Tibial nerve (tissue), 4 donors: Measurements from ENCODE around the gene SLC6A16. TPM values are rescaled to one million over a fixed set of nuclear protein-coding genes. Genes with fewer than 3 reads are reported as not detected.

ENCODE experiments used
- DNase-seq, 2 donors: peaks; one replicate each; pipeline ENCODE4 v3.0.0-alpha.2; 2019; ENCODE audit warnings: low spot score in 2 of 2
- H3K27ac ChIP-seq, 4 donors: fragments of 200-600 bp; sonication (generic) in 3 of 4; one replicate each; pipeline ENCODE4 v1.5.1; 2017 to 2019; ENCODE audit warnings: mild to moderate bottlenecking in 1 of 4
- H3K27me3 ChIP-seq, 2 donors: fragments of 200-600 bp; sonication (generic) in 1 of 2; one replicate each; pipeline versions ENCODE4 v1.5.1 to v1.6.0; 2017 to 2019
- H3K36me3 ChIP-seq, 3 donors: fragments of 200-600 bp; sonication (generic); one replicate each; pipeline ENCODE4 v1.5.1; 2018 to 2019
- H3K4me1 ChIP-seq, 4 donors: fragments of 200-600 bp; sonication (generic) in 3 of 4; one replicate each; pipeline ENCODE4 v1.5.1; 2017 to 2019
- H3K4me3 ChIP-seq, 4 donors: fragments of 200-600 bp; sonication (generic) in 3 of 4; one replicate each; pipeline ENCODE4 v1.5.1; 2017 to 2019; ENCODE audit warnings: mild to moderate bottlenecking in 1 of 4, moderate library complexity in 1 of 4
- H3K9me3 ChIP-seq, 4 donors: fragments of 200-600 bp; sonication (generic) in 3 of 4; one replicate each; pipeline ENCODE4 v1.5.1; 2017 to 2019
- EP300 ChIP-seq, 2 donors: sonication (generic); formaldehyde crosslinking; IDR thresholded peaks; one replicate each; pipeline ENCODE4 v1.6.1; 2017; ENCODE audit warnings: antibody characterized with exemption in 2 of 2, mild to moderate bottlenecking in 1 of 2
- POLR2A ChIP-seq, 2 donors: fragments of 450-650 bp; IDR thresholded peaks; one replicate each; pipeline ENCODE4 v1.6.1; 2017; ENCODE audit warnings: antibody characterized with exemption in 2 of 2, mild to moderate bottlenecking in 2 of 2, moderate library complexity in 2 of 2
- WGBS, 2 donors: methylation state at CpG; one replicate each; pipeline ENCODE4 v1.1.5; 2018; 5-methylcytosine and 5-hydroxymethylcytosine counted together
- total RNA-seq, 4 donors: library from RNA; depleted of rRNA; stranded (reverse); fragments of >200 nt; gene quantifications; one replicate each; pipeline ENCODE4 v1.1.0, GENCODE V29; 2016
- TF ChIP-seq, protein P1 (sequence below), 5 experiments: fragments of 200-600 bp in 3 of 5; fragments of 450-650 bp in 2 of 5; sonication (generic) in 3 of 5; IDR thresholded peaks; one replicate each; pipeline ENCODE4 v1.5.1; 2016 to 2019; ENCODE audit warnings: antibody characterized with exemption in 5 of 5, mild to moderate bottlenecking in 3 of 5, moderate library complexity in 2 of 5

The SLC6A16 gene
- total RNA-seq, 4 donors from 2014 or later = 2.6 to 4.6 (median 3.4) TPM

DNA sequence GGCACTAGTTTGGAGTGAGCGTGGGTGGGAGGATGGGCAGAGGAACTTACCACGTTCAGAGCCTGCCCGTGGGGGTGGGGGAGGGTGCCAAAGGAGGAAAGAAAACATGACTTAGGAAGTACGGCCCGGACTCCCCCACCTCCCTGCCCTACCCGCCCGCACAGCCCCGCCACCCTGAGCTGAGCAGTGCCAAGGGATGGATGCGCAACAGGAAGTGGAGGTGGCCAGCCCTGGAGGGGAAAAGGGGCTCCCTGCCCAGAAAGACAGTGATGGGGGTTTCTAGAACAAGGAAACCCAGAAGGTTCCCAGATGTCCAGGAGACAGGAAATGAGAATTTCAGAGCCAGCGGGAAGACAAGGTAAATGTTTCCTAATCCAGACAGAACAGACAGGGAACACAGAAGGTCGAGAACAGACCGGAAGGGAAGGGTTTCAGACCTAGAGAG, 30.9 kb upstream of the SLC6A16 start:
- H3K27ac ChIP-seq = peak overlapping the region in 2 of 4 donors; percentile 18 to 50
- DNase-seq = no peak
- H3K9me3 ChIP-seq = no peaks in the 10 kb centered on the region
- no peaks in the 10 kb centered on the region for H3K27me3 ChIP-seq
- H3K4me1 ChIP-seq = peaks cover 0 to 22% (median 5%) of the 10 kb centered on the region in 4 donors
- 45 to 49% methylated on average over 12 of the region's 12 CpGs for WGBS, 2 donors
- no peak for TF ChIP-seq EP300 (IDR thresholded peaks at IDR 0.05)
- TF ChIP-seq, protein P1, sequence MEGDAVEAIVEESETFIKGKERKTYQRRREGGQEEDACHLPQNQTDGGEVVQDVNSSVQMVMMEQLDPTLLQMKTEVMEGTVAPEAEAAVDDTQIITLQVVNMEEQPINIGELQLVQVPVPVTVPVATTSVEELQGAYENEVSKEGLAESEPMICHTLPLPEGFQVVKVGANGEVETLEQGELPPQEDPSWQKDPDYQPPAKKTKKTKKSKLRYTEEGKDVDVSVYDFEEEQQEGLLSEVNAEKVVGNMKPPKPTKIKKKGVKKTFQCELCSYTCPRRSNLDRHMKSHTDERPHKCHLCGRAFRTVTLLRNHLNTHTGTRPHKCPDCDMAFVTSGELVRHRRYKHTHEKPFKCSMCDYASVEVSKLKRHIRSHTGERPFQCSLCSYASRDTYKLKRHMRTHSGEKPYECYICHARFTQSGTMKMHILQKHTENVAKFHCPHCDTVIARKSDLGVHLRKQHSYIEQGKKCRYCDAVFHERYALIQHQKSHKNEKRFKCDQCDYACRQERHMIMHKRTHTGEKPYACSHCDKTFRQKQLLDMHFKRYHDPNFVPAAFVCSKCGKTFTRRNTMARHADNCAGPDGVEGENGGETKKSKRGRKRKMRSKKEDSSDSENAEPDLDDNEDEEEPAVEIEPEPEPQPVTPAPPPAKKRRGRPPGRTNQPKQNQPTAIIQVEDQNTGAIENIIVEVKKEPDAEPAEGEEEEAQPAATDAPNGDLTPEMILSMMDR (IDR thresholded peaks at IDR 0.05) = no peak
- TF ChIP-seq POLR2A (IDR thresholded peaks at IDR 0.05) = no peak
- H3K4me3 ChIP-seq = no peak overlapping the region
- H3K36me3 ChIP-seq = peaks cover 0 to 85% (median 5%) of the 10 kb centered on the region in 3 donors

DNA sequence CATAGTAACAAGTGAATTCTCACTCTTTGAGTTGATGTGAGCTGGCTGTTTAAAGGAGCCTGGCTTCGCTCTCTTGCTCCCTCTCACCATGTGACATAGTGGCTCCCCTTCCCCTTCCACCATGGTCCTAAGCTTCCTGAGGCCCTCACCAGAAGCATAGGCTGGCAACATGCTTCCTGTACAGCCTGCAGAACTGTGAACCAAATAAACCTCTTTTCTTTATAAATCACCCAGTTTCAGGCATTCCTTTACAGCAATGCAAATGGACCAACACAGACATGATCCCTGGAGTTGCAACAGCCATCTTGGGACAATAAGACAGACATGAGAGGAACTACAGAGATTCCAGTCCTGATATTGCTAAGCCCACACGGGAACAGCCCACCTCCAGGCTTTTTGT, 24.6 kb upstream of the SLC6A16 start:
- Histone ChIP-seq H3K9me3 (no peaks in the 10 kb centered on the region), H3K4me1 (no peaks in the 10 kb centered on the region), H3K27me3 (no peaks in the 10 kb centered on the region), H3K36me3 (peaks cover 0 to 98% (median 4%) of the 10 kb centered on the region in 3 donors), H3K4me3 (no peak overlapping the region), H3K27ac (no peak overlapping the region)
- no peak for DNase-seq
- WGBS, 2 donors = 90 to 94% methylated on average over 2 of the region's 2 CpGs
- TF ChIP-seq, protein P1 (IDR thresholded peaks at IDR 0.05) = no peak
- no peak for TF ChIP-seq EP300 (IDR thresholded peaks at IDR 0.05)
- no peak for TF ChIP-seq POLR2A (IDR thresholded peaks at IDR 0.05)

DNA sequence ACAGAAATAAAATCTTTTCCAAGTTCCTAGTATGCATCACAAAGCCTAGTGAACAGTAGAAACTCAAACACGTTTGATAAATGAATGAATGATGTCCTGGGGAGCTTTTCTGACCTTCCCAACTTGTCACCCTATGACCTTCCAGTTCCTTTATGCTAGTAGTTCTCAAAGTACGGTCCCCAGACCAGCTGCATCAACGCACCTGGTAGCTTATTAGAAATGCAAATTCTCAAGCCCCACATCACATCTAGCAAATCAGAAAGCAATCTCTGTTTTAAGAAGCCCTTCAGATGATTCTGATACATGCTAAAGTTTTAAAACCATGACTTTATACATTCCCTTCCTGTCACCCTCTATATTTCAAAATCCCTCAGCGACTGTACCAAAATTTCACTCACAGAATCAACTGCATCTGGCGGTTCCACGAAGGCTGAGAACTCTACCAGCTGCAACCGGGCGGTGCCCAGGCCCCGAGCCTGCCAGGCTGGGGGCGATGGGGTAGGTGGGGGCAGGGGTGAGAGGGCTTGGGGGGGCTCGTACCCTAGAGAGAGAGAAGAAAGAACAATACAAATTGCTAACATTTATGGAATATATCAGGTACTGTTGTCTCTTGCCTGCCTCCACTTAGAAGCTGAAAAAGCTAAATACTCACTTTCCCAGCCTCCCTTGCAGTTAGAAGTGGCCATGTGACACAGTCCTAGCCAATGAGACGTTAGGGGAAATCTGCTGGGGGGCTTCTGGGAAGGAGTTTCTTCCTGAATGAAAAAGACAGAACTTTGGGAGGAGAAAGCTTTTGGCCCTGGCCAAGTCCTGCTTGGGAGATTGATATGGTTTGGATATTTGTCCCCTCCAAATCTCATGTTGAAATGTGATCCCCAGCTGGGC, 23.6 kb upstream of the SLC6A16 start:
- Histone ChIP-seq H3K27ac (no peak overlapping the region), H3K27me3 (no peaks in the 10 kb centered on the region), H3K4me3 (no peak overlapping the region), H3K36me3 (peaks cover 0 to 100% (median 0%) of the 10 kb centered on the region in 3 donors), H3K4me1 (no peaks in the 10 kb centered on the region), H3K9me3 (no peaks in the 10 kb centered on the region)
- no peak for DNase-seq
- WGBS, 2 donors = 85 to 92% methylated on average over 12 of the region's 12 CpGs
- no peak for TF ChIP-seq EP300 (IDR thresholded peaks at IDR 0.05)
- TF ChIP-seq POLR2A (IDR thresholded peaks at IDR 0.05) = no peak
- TF ChIP-seq, protein P1 (IDR thresholded peaks at IDR 0.05) = no peak

DNA sequence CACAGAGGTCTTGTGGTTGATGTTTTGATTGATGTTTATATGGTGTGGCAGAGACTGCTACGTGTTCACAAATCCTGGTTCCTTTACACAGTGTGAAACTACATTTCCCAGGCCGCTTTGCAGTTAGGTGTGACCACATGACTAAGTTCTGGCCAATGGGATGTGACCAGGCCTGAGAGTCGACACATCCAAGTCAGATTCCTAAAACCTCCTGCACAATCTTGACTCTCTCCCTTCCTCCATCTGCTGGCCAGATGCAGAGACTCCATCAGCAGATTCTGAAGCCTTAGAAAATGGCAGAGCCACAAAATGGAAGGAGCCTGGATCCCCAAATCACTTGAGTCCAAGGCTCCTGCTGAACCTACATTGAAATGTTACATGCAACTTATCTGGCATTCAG, 22.8 kb upstream of the SLC6A16 start:
- WGBS, 2 donors = 57 to 62% methylated on average over 3 of the region's 3 CpGs
- Histone ChIP-seq H3K9me3 (no peaks in the 10 kb centered on the region), H3K36me3 (peaks cover 0 to 100% (median 0%) of the 10 kb centered on the region in 3 donors), H3K4me1 (no peaks in the 10 kb centered on the region), H3K4me3 (no peak overlapping the region), H3K27ac (no peak overlapping the region), H3K27me3 (no peaks in the 10 kb centered on the region)
- TF ChIP-seq, protein P1 (IDR thresholded peaks at IDR 0.05) = peak in 1 of 5 experiments; percentile 5
- TF ChIP-seq EP300 (IDR thresholded peaks at IDR 0.05) = no peak
- TF ChIP-seq POLR2A (IDR thresholded peaks at IDR 0.05) = no peak
- DNase-seq = peak in 1 of 2 donors; percentile 48

DNA sequence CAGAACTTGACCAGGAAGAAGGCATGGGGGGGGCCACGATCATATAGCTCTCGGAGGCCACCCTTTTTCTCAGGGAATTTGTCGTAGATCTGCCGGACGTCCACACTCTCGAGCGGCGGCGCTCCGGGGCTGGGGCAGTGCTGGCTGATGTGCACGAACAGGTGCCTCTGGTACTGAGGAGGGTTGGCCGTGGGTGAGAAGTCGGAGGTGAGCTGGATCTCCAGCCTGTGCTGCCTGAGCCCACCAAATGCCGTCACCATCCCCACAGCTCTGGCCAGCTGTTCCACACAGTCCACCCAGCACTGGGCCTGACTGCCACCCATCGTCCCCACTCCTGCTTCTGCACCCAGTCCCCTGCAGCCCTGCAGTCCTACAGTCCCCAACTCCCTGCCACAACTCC, 22.2 kb upstream of the SLC6A16 start:
- DNase-seq = no peak
- no peak for TF ChIP-seq EP300 (IDR thresholded peaks at IDR 0.05)
- TF ChIP-seq POLR2A (IDR thresholded peaks at IDR 0.05) = no peak
- no peaks in the 10 kb centered on the region for H3K4me1 ChIP-seq
- H3K27me3 ChIP-seq = no peaks in the 10 kb centered on the region
- WGBS, 2 donors = 92 to 95% methylated on average over 13 to 15 of the region's 15 CpGs
- no peak overlapping the region for H3K4me3 ChIP-seq
- peaks cover 0 to 100% (median 0%) of the 10 kb centered on the region in 3 donors for H3K36me3 ChIP-seq
- H3K9me3 ChIP-seq = no peaks in the 10 kb centered on the region
- no peak overlapping the region for H3K27ac ChIP-seq
